T47D (cell line): ENCODE results near the gene SLIT3.

ENCODE experiments used
- DNase-seq, 2 experiments: peaks; one replicate each; pipeline versions ENCODE4 v3.0.0 to v3.0.0-alpha.2; 2011 to 2012; ENCODE audit warnings: low read depth in 1 of 2, low spot score in 1 of 2
- JUND ChIP-seq: IDR thresholded peaks from 2 replicates; pipeline ENCODE4 v1.6.1; 2012; ENCODE audit warnings: low read depth
- in situ Hi-C: cut with HindIII; loops from 2 replicates; pipeline ENCODE4 v1.10.0; 2016; ENCODE audit warnings: low sequenced_read_pairs, low pct_unique_long_range_greater_than_20kb

Gene SLIT3

DNA sequence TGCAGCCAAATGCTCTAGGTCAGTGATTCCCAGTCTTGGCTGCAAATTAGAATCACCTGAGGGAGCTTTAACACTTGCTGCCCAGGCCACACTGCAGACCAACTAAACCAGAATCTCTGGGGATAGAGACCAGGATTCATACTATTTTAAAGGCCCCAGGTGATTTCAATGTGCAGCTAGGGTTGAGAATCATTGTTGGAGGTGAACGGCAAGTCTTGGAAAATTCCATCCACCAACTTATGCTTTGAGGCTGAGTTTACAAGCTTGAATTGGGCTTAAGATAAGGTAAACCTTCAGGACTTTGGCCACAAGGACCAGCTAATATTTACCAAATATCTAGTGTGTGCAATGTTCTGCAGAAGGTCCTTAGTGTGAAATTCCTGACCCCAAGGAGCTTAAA lies 27.5 kb downstream of the SLIT3 start:
- TF ChIP-seq JUND: no peak
- in situ Hi-C loops: no loop called here
- DNase-seq: no peak

DNA sequence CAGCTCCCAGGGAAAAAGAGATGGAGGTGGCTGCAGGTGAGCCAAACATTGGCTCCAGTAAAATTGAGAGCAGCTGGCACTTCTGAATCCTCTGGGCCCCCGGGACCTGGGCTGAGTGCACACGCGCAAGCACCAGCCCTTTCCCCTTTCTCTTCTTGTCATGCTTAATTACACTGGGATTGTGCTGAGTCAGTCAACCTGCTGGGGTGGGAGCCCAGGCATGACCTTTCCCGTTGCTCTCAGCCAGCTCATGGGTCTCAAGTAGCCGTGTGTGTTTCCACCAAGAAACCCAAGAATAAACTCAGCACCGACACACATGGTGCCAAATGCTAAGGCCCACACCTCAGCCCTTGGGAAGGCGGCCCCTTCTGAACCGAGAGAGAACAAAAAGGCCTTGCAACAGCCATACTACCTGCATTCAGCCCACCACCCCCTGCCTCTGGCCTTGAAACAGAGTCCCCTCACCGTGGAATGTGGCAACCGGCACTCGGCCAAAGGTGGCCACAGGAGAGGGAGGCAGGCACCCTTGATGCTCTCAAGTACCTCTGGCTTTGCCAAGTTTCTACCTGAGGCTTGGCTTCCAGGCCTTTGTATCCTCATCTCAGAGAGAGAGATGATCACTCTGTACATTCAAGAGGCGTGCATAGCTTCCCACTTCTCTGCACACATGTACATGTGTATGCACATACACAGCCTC lies 28.1 kb downstream of the SLIT3 start:
- no peak for TF ChIP-seq JUND
- no peak for DNase-seq
- in situ Hi-C loops: no loop called here

DNA sequence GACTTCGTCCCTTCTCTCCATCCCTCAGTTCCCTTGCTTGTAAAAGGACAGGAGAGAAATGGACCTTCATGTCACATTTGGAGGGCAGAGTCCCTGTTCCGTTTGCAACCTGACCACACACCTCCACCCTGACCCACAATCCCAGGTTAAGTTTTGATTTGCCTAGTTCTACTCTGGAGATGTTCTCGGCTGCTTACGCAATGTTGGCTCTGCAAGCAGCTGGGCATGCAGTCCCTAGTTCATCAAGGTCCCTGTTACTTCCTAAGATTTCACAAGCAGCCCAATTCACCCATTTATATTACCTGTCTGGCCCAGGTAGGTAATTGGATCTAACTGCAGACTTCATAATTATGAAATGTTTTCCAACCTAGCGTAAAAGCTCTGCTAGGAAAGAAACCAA lies 28.8 kb downstream of the SLIT3 start:
- in situ Hi-C loops: no loop called here
- no peak for DNase-seq
- TF ChIP-seq JUND: no peak

DNA sequence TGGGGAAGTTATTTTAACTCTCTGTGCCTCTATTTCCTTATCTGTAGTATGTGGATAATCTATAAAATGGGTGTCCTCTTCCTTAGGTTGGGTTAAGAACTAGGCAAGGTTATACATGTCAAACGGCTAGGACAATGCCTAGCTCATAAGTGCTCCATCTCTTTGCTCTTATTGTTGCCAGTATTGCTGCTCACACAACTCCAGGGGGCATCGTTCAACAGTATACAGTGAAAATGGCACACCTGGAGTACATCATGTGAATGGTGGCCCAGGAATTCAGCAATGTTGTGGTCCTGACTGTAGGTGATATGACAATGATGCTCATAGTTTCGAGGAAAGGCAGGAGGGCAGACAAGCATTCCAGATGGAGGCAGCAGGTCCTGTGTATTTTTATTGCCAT lies 30.1 kb downstream of the SLIT3 start:
- no peak for TF ChIP-seq JUND
- no peak for DNase-seq
- in situ Hi-C loops: no loop called here

DNA sequence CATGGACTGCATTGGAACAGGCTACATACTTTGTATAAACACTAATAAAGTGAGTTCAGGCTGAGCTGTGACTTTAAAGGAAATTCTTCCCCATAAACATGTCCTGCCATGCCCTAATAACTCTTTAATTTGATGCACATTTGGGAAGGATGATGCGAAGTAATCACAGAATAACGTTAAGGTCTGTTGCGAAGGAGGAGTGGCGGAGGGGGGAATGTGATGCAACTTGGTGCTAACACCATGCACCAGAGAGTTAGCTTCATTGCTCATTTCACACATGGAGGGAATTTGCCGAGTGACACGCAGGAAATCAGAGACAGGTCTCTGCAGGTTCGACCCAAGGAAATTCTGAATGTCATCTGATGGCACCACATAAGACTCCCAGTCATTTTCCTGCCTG lies 32.9 kb downstream of the SLIT3 start:
- in situ Hi-C loops: no loop called here
- no peak for DNase-seq
- no peak for TF ChIP-seq JUND

DNA sequence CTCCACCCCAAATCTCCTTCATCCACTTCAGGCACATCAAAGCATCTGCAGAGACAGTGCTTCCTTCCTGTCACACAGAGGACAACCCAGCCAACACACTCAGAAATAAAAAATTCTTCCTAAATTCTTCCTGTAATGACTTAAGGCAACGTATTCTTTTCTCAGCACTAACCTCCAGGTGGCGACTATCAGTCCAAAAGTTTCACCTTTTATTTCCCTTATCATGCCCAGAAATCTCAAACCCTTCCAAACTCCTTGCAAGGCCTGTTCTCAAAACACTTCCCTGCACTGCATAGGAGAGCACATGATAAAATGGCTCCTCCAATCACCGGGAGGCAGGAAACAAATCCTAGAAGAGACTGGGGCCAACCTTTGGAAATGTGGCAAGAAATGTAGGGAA lies 35.1 kb downstream of the SLIT3 start:
- DNase-seq: peak in 1 of 2 experiments; percentile 43
- no peak for TF ChIP-seq JUND
- in situ Hi-C loops: no loop called here

DNA sequence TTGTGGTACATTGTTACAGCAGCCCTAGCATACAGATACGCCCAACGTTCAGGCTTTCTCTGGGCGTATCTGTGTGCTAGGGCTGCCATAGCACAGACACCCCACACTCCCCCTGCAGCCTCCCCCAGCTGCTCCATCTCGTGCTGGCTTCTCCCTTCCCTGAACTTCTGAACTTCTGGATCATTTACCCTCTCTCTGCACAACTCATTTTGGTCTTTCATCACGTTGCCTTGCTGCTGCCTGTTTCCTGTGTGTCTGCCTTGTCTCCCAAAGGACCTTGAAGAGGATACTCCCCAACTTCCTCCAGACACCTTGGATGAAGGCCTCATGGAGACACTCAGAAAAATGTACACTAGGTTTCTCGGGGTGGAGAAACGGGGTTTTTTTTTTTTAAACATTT lies 37.3 kb downstream of the SLIT3 start:
- in situ Hi-C loops: no loop called here
- no peak for TF ChIP-seq JUND
- DNase-seq: no peak

DNA sequence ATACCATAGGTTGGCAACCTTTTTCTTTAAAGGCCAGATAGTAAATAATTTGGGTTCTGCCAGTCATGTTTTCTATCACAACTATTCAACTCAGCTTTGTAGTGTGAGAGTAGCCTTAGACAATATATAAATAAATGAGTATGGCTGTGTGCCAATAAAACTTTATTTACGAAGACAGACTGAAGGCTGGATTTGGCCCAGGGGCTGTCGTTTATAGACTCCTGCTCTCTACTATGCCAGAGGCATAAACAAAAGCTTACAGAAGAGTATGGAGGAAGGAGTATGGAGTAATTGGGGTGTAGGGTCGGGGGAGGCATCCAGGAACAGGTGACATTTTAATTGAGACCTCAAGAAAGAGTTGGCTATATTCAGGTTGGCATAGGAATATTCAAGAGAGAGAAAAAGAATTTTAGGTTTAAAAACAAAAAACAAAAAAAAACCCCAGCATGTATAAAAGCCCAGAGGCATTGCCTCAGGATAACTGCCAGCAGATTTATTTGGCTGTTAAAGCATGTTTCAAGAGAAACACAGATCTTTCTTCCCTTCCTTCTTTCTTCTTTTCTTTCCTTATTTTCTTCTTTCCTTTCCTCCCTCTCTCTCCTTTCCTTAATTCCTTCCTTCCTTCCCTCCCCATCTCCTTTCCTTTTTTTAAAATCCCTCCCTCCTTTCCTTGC lies 39.9 kb downstream of the SLIT3 start:
- TF ChIP-seq JUND: no peak
- no peak for DNase-seq
- in situ Hi-C loops: no loop called here

DNA sequence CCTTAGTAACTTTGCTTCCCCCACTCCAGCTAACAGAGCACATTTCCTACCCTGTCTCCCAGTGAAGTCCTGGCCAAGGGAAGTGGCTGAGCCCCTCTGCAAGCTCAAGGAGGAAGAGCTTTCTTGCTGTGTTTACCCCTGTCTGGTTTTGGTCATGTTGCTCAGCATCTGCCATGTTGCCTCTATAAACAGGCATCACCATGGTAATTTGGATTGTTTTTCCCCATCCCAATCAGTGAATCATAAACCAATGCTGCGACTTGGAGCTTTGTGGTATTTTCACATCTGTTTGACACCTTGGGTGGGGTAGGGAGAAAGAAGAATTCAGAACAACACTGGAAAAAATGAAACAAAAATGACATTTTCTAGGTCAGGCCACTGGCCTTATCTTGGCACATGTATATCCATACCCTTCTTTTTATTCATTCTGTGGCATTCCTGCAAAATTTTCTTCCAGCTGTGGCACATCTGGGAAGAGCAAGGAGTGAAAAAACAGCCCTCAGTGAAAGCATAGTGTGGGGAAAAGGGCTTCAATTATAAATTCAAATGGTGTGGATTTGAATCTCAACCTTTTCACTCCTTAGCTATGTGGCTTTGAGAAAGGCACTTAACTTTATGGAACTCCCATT lies 42.5 kb downstream of the SLIT3 start:
- in situ Hi-C loops: no loop called here
- no peak for TF ChIP-seq JUND
- DNase-seq: no peak

DNA sequence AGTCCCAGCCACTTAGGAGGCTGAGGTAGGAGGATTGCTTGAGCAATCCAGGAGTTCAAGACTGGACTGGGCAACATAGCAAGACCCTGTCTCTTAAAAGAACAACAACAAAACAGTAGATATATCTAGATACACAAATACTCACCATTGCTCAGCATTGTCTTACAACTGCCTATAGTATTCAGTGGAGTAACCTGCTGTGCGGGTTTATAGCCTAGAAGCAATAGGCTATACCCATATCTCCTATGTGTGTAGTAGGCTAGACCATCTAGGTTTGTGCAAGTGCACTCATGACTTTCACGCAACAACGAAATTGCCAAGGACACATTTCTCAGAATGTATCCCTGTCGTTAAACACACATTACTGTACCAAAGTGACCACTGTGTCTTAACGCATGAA lies 44.7 kb downstream of the SLIT3 start:
- no peak for TF ChIP-seq JUND
- no peak for DNase-seq
- in situ Hi-C loops: no loop called here

DNA sequence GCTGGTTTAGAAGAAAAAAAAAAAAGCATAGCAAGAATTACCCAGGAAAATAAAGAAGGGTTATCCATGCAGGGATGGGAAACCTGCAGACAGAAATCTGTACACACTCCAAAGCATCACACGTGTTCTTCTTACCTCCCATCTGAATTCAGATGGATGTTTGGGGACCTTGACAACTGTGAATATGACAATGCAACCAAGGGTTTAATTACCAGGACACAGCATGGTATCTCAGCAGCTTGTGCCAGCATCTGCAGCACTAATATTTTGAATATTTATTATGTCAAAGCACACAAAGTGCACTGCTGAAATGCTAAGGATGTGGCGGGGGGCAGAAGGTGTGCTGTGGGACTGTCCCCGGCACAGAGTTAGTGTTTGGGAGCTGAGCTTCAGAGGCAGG lies 47.9 kb downstream of the SLIT3 start:
- in situ Hi-C loops: no loop called here
- TF ChIP-seq JUND: no peak
- no peak for DNase-seq

DNA sequence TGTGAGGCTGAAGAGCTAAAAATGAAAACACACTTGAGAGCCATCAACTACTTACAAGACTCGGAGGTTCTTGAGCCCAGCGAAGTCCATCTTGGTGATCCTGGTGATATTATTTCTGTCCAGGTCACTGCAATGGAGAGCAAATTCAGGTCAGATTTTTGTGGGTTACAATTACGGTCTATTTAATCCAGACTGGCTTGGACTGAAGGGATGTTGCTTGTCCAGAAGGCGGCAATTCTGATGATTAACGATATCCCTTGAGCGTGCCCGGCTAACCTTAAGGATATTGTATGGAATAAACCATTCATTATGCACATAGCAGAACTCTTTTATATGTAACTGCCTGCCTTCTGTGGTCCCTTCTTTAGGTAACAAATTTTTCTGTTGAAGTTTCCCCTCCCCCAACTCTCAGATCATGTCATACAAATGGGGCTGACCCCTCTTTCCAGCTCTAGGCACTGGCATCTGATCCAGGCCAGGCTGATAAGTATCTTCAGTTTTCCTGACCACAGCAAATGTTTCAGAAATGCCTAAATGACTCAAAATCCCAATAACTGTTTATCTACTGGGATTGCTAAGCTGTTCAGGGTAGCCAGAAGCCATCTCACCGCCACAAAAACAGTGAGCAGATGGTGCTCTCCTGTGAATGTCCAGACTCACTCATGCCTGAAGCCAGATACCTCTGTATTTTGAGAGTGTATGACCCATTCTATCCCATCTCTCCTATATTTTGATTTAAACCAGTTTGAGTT lies 49.4 kb downstream of the SLIT3 start:
- TF ChIP-seq JUND: no peak
- in situ Hi-C loops: no loop called here
- no peak for DNase-seq

DNA sequence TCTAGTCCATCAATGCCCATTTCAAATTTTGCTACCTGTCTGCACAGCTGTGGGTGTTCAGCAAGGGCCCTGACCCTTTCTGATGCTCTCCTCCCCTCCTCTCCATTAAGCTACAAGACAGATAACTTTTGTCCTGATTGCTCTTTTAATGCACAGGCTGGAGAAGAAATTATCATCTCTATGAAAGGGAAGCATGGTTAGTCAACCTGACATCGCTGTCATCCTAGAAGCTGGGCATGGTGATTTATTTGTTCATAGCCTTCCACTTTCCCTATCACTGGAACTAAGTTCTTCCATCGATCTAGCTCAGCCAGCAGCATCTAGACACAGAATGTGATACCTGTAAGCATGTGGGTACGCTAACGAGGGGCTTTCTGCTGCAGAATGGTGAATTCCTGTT lies 50.1 kb downstream of the SLIT3 start:
- no peak for DNase-seq
- no peak for TF ChIP-seq JUND
- in situ Hi-C loops: no loop called here
